Neural cell (in vitro differentiated cells): ENCODE results near the gene IL19. TPM values are rescaled to one million over a fixed set of nuclear protein-coding genes. Genes with fewer than 3 reads are reported as not detected.

Experiments used
- H2AFZ ChIP-seq: fragments of 200-600, 300-800 bp; sonication (generic), shearing (Covaris generic); 2 replicates; pipeline ENCODE4 v1.6.0; 2014; ENCODE audit warnings: low read depth, mild to moderate bottlenecking, antibody characterized with exemption, low read length, moderate library complexity
- H3F3A ChIP-seq: fragments of 200-600 bp; shearing (Covaris generic); 2 replicates; pipeline ENCODE4 v1.6.1; 2016; ENCODE audit warnings: mild to moderate bottlenecking, moderate library complexity, mixed read lengths, antibody characterized with exemption, low read length; ENCODE audit not compliant: insufficient read depth, poor library complexity, severe bottlenecking
- H3K27ac ChIP-seq: fragments of 200-600, 300-800 bp; sonication (generic), shearing (Covaris generic); 2 replicates; pipeline ENCODE4 v1.5.1; 2014; ENCODE audit warnings: mild to moderate bottlenecking, low read length, moderate library complexity
- H3K27me3 ChIP-seq: fragments of 300-800, 200-600 bp; sonication (generic), shearing (Covaris generic); 2 replicates; pipeline ENCODE4 v1.6.0; 2014; ENCODE audit warnings: mild to moderate bottlenecking, low read depth, low read length, moderate library complexity; ENCODE audit not compliant: insufficient read depth
- H3K36me3 ChIP-seq: fragments of 300-800, 200-600 bp; sonication (generic), shearing (Covaris generic); 2 replicates; pipeline ENCODE4 v1.5.1; 2014; ENCODE audit warnings: mild to moderate bottlenecking, antibody characterized with exemption, low read length, moderate library complexity; ENCODE audit not compliant: insufficient read depth
- H3K4me2 ChIP-seq: fragments of 300-800, 200-600 bp; sonication (generic), shearing (Covaris generic); 2 replicates; pipeline ENCODE4 v1.6.0; 2014; ENCODE audit warnings: mild to moderate bottlenecking, low read length
- H3K4me3 ChIP-seq: fragments of 300-800, 200-600 bp; sonication (generic), shearing (Covaris generic); 2 replicates; pipeline ENCODE4 v1.5.1; 2014; ENCODE audit warnings: mild to moderate bottlenecking, low read length, moderate library complexity
- H3K79me2 ChIP-seq: fragments of 200-600 bp; shearing (Covaris generic); replicated peaks from 2 replicates; pipeline ENCODE4 v1.6.0; 2014; ENCODE audit warnings: mild to moderate bottlenecking, low read length, moderate library complexity; ENCODE audit not compliant: insufficient read depth
- H3K9ac ChIP-seq: fragments of 300-800, 200-600 bp; sonication (generic), shearing (Covaris generic); 2 replicates; pipeline ENCODE4 v1.6.1; 2016; ENCODE audit warnings: mild to moderate bottlenecking, low read length, mixed read lengths
- H3K9me2 ChIP-seq: fragments of 200-600 bp; shearing (Covaris generic); 2 replicates; pipeline ENCODE4 v1.6.1; 2016; ENCODE audit warnings: mild to moderate bottlenecking, low read length, mixed read lengths; ENCODE audit not compliant: insufficient read depth
- H3K9me3 ChIP-seq: fragments of 200-600, 300-800 bp; sonication (generic), shearing (Covaris generic); 2 replicates; pipeline ENCODE4 v1.6.1; 2016; ENCODE audit warnings: mild to moderate bottlenecking, mixed run types, low read length, moderate library complexity, mixed read lengths
- H4K20me1 ChIP-seq: fragments of 200-600 bp; shearing (Covaris generic); 2 replicates; pipeline ENCODE4 v1.6.1; 2016; ENCODE audit warnings: mild to moderate bottlenecking, mixed run types; ENCODE audit not compliant: insufficient read depth
- CTCF ChIP-seq: fragments of 450-650 bp; IDR thresholded peaks from 2 replicates; pipeline ENCODE4 v1.5.1; 2014; ENCODE audit warnings: antibody characterized with exemption, mild to moderate bottlenecking, moderate library complexity; ENCODE audit not compliant: poor library complexity, severe bottlenecking
- EP300 ChIP-seq: fragments of 450-650 bp; conservative IDR thresholded peaks from 2 replicates; pipeline ENCODE4 v1.6.1; 2014; ENCODE audit warnings: antibody characterized with exemption, mild to moderate bottlenecking, moderate library complexity; ENCODE audit not compliant: poor library complexity, severe bottlenecking
- EZH2 ChIP-seq: fragments of 200-600, 300-800 bp; shearing (Covaris generic), sonication (generic); IDR thresholded peaks from 2 replicates; pipeline ENCODE4 v1.6.1; 2014; ENCODE audit warnings: antibody characterized with exemption, low read length, borderline replicate concordance, mild to moderate bottlenecking; ENCODE audit not compliant: insufficient read depth, poor library complexity, severe bottlenecking
- MXI1 ChIP-seq: fragments of 450-650 bp; conservative IDR thresholded peaks from 2 replicates; pipeline ENCODE4 v1.6.1; 2014; ENCODE audit warnings: antibody characterized with exemption, mild to moderate bottlenecking; ENCODE audit not compliant: poor library complexity, severe bottlenecking
- POLR2AphosphoS5 ChIP-seq: IDR thresholded peaks from 2 replicates; pipeline ENCODE4 v1.6.1; 2012
- RAD21 ChIP-seq: fragments of 450-650 bp; conservative IDR thresholded peaks from 2 replicates; pipeline ENCODE4 v1.6.1; 2014; ENCODE audit warnings: antibody characterized with exemption, mild to moderate bottlenecking, moderate library complexity
- REST ChIP-seq: IDR thresholded peaks from 2 replicates; pipeline ENCODE4 v1.6.1; 2012; ENCODE audit warnings: borderline replicate concordance
- SMC3 ChIP-seq: fragments of 450-650 bp; conservative IDR thresholded peaks from 2 replicates; pipeline ENCODE4 v1.6.1; 2014; ENCODE audit warnings: antibody characterized with exemption, mild to moderate bottlenecking, moderate library complexity; ENCODE audit not compliant: poor library complexity
- TAF1 ChIP-seq: IDR thresholded peaks from 2 replicates; pipeline ENCODE4 v1.6.1; 2012; ENCODE audit warnings: low read depth
- polyA plus RNA-seq: library from polyadenylated mRNA; depleted of rRNA; stranded (reverse); fragments of >200 nt; gene quantifications from 2 replicates; pipeline ENCODE4 v1.2.3, GENCODE V29; 2014

The IL19 gene
- polyA plus RNA-seq, 1 donor from 2014 or later = not detected

- H3K36me3 ChIP-seq = no peaks in the 10 kb centered on the region
Measured at GRCh38 chr1:206798384-206798996, 27.9 kb downstream of the IL19 start.

GRCh38 chr1:206799311-206799710 is 28.7 kb downstream of the IL19 start:
- H3K27me3 ChIP-seq = no peaks in the 10 kb centered on the region
- H3K4me3 ChIP-seq = no peak overlapping the region
- no peaks in the 10 kb centered on the region for H4K20me1 ChIP-seq
- no peaks in the 10 kb centered on the region for H3F3A ChIP-seq
- H3K79me2 ChIP-seq = no peaks in the 10 kb centered on the region
- H3K36me3 ChIP-seq = no peaks in the 10 kb centered on the region
- H3K9ac ChIP-seq = no peak overlapping the region
- H2AFZ ChIP-seq = no peak overlapping the region
- no peak for TF ChIP-seq EZH2
- no peak for TF ChIP-seq CTCF
- no peak for TF ChIP-seq RAD21
- no peak for TF ChIP-seq TAF1
- no peak for TF ChIP-seq EP300
- TF ChIP-seq POLR2AphosphoS5 = no peak
- no peaks in the 10 kb centered on the region for H3K9me3 ChIP-seq
- H3K27ac ChIP-seq = no peak overlapping the region
- H3K9me2 ChIP-seq = no peaks in the 10 kb centered on the region
- no peak overlapping the region for H3K4me2 ChIP-seq

More at GRCh38 chr1:206798384-206798996, 27.9 kb downstream of the IL19 start:
- Histone ChIP-seq H2AFZ (no peak overlapping the region), H3K4me3 (no peak overlapping the region), H3K9ac (no peak overlapping the region), H3K9me2 (no peaks in the 10 kb centered on the region), H3K4me2 (no peak overlapping the region), H3K27ac (no peak overlapping the region), H3F3A (no peaks in the 10 kb centered on the region), H3K9me3 (no peaks in the 10 kb centered on the region), H3K27me3 (no peaks in the 10 kb centered on the region), H4K20me1 (no peaks in the 10 kb centered on the region), H3K79me2 (no peaks in the 10 kb centered on the region)
- no peak for TF ChIP-seq POLR2AphosphoS5
- no peak for TF ChIP-seq REST

- H3K79me2 ChIP-seq = no peaks in the 10 kb centered on the region
- H4K20me1 ChIP-seq = no peaks in the 10 kb centered on the region
- no peak overlapping the region for H3K9ac ChIP-seq
- H3F3A ChIP-seq = no peaks in the 10 kb centered on the region
- H3K27me3 ChIP-seq = no peaks in the 10 kb centered on the region
- TF ChIP-seq EP300 (no peak), CTCF (no peak), RAD21 (no peak), TAF1 (no peak), SMC3 (no peak), MXI1 (no peak), EZH2 (no peak), POLR2AphosphoS5 (no peak), REST (no peak)
- no peaks in the 10 kb centered on the region for H3K9me3 ChIP-seq
- no peak overlapping the region for H3K4me3 ChIP-seq
- H3K36me3 ChIP-seq = no peaks in the 10 kb centered on the region
- H3K4me2 ChIP-seq = no peak overlapping the region
- H3K9me2 ChIP-seq = no peaks in the 10 kb centered on the region
- no peak overlapping the region for H3K27ac ChIP-seq
- H2AFZ ChIP-seq = no peak overlapping the region
Measured at GRCh38 chr1:206800411-206800810, 29.8 kb downstream of the IL19 start.
